Right lobe of liver (tissue), 4 donors: ENCODE results near the gene UBE2O.

Experiments used
- POLR2A ChIP-seq: fragments of 450-650 bp; IDR thresholded peaks from one replicate; pipeline ENCODE4 v1.6.1; 2017; ENCODE audit warnings: antibody characterized with exemption, mild to moderate bottlenecking
- TF ChIP-seq, protein P1 (sequence below), 4 donors: fragments of 200-600 bp in 3 of 4; fragments of 450-650 bp in 1 of 4; IDR thresholded peaks; one replicate each; pipeline versions ENCODE4 v1.5.1 to v1.8.0; 2016 to 2022; ENCODE audit warnings: antibody characterized with exemption in 4 of 4, mild to moderate bottlenecking in 2 of 4
- donor health status: DM: no; HTN: no; CAD: no.
- donor health status: DM: no; HTN: no; CAD: no.
- donor health status: DM: no; HTN: yes; CAD: no.

DNA sequence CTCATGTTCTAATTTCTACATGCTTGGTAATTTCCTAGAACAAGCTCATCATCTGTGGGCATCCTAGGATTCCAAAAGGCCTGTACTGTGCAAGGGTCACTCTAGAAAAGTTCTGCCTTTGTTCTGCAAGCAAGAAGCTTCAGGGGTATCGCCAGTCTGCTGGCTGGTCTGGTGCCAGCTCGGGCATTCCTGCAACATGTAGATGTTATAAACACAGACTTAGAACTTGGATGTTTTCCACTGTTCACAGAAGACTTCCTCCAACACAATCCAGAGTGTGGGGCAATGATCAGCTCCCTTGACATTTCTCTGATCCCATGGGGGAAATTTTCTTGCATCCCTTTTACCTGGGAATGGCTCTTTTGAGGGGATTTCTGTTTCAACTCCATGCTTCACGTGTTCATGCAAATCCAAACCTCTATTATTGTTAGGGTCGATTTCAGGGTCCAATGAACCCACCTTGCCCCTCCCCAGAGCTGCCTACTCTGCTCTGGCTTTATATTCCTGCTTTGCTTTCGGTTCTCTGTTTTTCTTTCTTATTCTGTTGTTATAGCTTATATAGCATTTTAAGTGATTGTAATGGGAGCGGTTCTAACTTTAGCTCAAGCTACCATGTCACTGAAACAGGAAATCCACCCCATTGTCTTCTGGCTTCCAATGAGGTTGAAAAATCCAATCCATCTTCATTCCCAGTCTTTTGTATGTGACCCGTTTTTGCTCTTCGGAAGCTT lies 25.3 kb downstream of the UBE2O start:
- TF ChIP-seq, protein P1, sequence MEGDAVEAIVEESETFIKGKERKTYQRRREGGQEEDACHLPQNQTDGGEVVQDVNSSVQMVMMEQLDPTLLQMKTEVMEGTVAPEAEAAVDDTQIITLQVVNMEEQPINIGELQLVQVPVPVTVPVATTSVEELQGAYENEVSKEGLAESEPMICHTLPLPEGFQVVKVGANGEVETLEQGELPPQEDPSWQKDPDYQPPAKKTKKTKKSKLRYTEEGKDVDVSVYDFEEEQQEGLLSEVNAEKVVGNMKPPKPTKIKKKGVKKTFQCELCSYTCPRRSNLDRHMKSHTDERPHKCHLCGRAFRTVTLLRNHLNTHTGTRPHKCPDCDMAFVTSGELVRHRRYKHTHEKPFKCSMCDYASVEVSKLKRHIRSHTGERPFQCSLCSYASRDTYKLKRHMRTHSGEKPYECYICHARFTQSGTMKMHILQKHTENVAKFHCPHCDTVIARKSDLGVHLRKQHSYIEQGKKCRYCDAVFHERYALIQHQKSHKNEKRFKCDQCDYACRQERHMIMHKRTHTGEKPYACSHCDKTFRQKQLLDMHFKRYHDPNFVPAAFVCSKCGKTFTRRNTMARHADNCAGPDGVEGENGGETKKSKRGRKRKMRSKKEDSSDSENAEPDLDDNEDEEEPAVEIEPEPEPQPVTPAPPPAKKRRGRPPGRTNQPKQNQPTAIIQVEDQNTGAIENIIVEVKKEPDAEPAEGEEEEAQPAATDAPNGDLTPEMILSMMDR (IDR thresholded peaks at IDR 0.05) = no peak
- TF ChIP-seq POLR2A = no peak
